ENCODE results near the gene OBP2B. TPM values are rescaled to one million over a fixed set of nuclear protein-coding genes. Genes with fewer than 3 reads are reported as not detected.

The OBP2B gene
- total and polyA plus RNA-seq, 9 of the 15 experiments (the other 6 are each of a cell fraction or from before 2014, with no cell fraction given), result not detected

DNA sequence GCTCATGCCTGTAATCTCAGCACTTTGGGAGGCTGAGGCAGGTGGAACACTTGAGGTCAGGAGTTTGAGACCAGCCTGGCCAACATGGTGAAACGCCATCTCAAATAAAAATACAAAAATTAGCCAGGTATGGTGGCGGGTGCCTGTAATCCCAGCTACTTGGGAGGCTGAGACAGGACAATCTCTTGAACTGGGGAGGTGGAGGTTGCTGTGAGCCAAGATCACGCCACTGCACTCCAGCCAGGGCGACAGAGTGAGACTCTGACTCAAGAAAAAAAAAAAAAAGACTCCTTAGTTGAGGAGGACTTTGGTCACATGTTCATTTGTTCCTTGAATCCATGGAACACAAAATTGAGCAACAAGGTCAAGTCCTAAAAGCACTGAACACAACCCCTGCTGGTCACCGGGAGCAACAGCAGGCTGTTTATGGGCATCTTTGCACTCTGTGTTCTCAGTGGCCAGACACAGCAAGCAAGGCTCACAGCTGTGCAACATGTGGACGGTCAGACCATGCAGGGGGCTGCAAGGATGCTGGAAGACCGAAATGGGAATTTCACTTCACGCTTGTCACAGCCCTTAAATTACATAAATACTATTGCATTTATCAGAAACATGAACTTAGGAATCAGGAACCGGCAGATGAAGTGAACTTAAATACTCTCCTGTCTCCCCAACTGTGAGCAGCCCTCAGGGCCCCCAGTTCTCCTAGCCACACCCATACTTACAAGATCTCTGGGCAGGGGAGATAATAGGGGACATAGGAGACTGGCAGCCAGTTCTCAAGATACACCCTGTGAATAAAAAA, 48.1 kb downstream of the OBP2B start (continued):
- TF ChIP-seq NRF1 (conservative IDR thresholded peaks at IDR 0.05 in 1 of 2, IDR thresholded peaks at IDR 0.05 in 1 of 2) (peak in 1 of 2 experiments; percentile 29; a peak in 1 of 4 replicates), NBN (IDR thresholded peaks at IDR 0.05; ENCODE audit: low read depth) (no peak), ZKSCAN3 (CRISPR knock-in tag; IDR thresholded peaks at IDR 0.05) (no peak), ETV5 (CRISPR knock-in tag; IDR thresholded peaks at IDR 0.05; ENCODE audit: low read depth) (no peak), RBBP5 (IDR thresholded peaks at IDR 0.05; ENCODE audit: borderline replicate concordance, insufficient read depth, low read length, poor library complexity, severe bottlenecking) (no peak), MEF2D (tag; conservative IDR thresholded peaks at IDR 0.05; ENCODE audit: low read depth) (no peak), POLR3G (IDR thresholded peaks at IDR 0.05; ENCODE audit: extremely low read depth, insufficient read length, insufficient replicate concordance) (no peak), HDGF (IDR thresholded peaks at IDR 0.05) (peak; percentile 19; the same call in 1 of the 2 replicates), TRIM28 (IDR thresholded peaks at IDR 0.05) (peak; percentile 16; the same call in 1 of the 2 replicates), ZNF143 (CRISPR knock-in tag; IDR thresholded peaks at IDR 0.05) (no peak), CREB1 (IDR thresholded peaks at IDR 0.05) (no peak), CREB1 (CRISPR knock-in tag; IDR thresholded peaks at IDR 0.05) (no peak), SIX5 (IDR thresholded peaks at IDR 0.05; ENCODE audit: borderline replicate concordance in 1 of 2, insufficient read depth in 1 of 2, low read depth in 1 of 2, low read length in 2 of 2) (no peak), KHSRP (IDR thresholded peaks at IDR 0.05) (no peak)
- TF ChIP-seq, protein P1, sequence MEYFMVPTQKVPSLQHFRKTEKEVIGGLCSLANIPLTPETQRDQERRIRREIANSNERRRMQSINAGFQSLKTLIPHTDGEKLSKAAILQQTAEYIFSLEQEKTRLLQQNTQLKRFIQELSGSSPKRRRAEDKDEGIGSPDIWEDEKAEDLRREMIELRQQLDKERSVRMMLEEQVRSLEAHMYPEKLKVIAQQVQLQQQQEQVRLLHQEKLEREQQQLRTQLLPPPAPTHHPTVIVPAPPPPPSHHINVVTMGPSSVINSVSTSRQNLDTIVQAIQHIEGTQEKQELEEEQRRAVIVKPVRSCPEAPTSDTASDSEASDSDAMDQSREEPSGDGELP (CRISPR knock-in tag; IDR thresholded peaks at IDR 0.05; ENCODE audit: borderline replicate concordance), result peak; percentile 95
- TF ChIP-seq, protein P2, sequence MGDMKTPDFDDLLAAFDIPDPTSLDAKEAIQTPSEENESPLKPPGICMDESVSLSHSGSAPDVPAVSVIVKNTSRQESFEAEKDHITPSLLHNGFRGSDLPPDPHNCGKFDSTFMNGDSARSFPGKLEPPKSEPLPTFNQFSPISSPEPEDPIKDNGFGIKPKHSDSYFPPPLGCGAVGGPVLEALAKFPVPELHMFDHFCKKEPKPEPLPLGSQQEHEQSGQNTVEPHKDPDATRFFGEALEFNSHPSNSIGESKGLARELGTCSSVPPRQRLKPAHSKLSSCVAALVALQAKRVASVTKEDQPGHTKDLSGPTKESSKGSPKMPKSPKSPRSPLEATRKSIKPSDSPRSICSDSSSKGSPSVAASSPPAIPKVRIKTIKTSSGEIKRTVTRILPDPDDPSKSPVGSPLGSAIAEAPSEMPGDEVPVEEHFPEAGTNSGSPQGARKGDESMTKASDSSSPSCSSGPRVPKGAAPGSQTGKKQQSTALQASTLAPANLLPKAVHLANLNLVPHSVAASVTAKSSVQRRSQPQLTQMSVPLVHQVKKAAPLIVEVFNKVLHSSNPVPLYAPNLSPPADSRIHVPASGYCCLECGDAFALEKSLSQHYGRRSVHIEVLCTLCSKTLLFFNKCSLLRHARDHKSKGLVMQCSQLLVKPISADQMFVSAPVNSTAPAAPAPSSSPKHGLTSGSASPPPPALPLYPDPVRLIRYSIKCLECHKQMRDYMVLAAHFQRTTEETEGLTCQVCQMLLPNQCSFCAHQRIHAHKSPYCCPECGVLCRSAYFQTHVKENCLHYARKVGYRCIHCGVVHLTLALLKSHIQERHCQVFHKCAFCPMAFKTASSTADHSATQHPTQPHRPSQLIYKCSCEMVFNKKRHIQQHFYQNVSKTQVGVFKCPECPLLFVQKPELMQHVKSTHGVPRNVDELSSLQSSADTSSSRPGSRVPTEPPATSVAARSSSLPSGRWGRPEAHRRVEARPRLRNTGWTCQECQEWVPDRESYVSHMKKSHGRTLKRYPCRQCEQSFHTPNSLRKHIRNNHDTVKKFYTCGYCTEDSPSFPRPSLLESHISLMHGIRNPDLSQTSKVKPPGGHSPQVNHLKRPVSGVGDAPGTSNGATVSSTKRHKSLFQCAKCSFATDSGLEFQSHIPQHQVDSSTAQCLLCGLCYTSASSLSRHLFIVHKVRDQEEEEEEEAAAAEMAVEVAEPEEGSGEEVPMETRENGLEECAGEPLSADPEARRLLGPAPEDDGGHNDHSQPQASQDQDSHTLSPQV (IDR thresholded peaks at IDR 0.05), result peak; percentile 57; the same call in 1 of the 2 replicates
- TF ChIP-seq, protein P3, sequence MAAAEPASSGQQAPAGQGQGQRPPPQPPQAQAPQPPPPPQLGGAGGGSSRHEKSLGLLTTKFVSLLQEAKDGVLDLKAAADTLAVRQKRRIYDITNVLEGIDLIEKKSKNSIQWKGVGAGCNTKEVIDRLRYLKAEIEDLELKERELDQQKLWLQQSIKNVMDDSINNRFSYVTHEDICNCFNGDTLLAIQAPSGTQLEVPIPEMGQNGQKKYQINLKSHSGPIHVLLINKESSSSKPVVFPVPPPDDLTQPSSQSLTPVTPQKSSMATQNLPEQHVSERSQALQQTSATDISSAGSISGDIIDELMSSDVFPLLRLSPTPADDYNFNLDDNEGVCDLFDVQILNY (CRISPR knock-in tag; IDR thresholded peaks at IDR 0.05), result no peak
- TF ChIP-seq, protein P4, sequence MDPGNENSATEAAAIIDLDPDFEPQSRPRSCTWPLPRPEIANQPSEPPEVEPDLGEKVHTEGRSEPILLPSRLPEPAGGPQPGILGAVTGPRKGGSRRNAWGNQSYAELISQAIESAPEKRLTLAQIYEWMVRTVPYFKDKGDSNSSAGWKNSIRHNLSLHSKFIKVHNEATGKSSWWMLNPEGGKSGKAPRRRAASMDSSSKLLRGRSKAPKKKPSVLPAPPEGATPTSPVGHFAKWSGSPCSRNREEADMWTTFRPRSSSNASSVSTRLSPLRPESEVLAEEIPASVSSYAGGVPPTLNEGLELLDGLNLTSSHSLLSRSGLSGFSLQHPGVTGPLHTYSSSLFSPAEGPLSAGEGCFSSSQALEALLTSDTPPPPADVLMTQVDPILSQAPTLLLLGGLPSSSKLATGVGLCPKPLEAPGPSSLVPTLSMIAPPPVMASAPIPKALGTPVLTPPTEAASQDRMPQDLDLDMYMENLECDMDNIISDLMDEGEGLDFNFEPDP (CRISPR knock-in tag; IDR thresholded peaks at IDR 0.05), result no peak
- TF ChIP-seq, protein P5, sequence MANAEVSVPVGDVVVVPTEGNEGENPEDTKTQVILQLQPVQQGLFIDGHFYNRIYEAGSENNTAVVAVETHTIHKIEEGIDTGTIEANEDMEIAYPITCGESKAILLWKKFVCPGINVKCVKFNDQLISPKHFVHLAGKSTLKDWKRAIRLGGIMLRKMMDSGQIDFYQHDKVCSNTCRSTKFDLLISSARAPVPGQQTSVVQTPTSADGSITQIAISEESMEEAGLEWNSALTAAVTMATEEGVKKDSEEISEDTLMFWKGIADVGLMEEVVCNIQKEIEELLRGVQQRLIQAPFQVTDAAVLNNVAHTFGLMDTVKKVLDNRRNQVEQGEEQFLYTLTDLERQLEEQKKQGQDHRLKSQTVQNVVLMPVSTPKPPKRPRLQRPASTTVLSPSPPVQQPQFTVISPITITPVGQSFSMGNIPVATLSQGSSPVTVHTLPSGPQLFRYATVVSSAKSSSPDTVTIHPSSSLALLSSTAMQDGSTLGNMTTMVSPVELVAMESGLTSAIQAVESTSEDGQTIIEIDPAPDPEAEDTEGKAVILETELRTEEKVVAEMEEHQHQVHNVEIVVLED (CRISPR knock-in tag; IDR thresholded peaks at IDR 0.05), result no peak

Data from K562 (cell line).